Activated B cell treated with CpG ODN at 0.5 μM for 24 hours (primary cell): ENCODE measurements around the gene MUC4. TPM values are rescaled to one million over a fixed set of nuclear protein-coding genes. Genes with fewer than 3 reads are reported as not detected.

Source experiments
- ATAC-seq: fragments of 200-7000 bp; cut with Tn5 transposase; one replicate; pipeline ENCODE4 v1.10.0; 2021; ENCODE audit warnings: low read depth, mild to moderate bottlenecking, moderate library complexity
- CTCF ChIA-PET: fragments of 350-600 bp; sonication (Branson Sonifier 250); formaldehyde crosslinking; loops from one replicate; lab custom pipeline; 2021; ENCODE audit warnings: antibody characterized with exemption; lab: Charles Lee
- POLR2A ChIA-PET: fragments of 350-600 bp; sonication (Branson Sonifier 250); formaldehyde crosslinking; loops from one replicate; lab custom pipeline; 2021; ENCODE audit warnings: antibody characterized with exemption; lab: Charles Lee
- DNase-seq: peaks from one replicate; pipeline ENCODE4 v3.0.0; 2022
- H3K27ac Mint-ChIP-seq: one replicate; pipeline ENCODE4 v1.8.0; 2020; ENCODE audit warnings: mixed read lengths
- H3K27me3 Mint-ChIP-seq: one replicate; pipeline ENCODE4 v1.8.0; 2021; ENCODE audit warnings: mixed read lengths
- H3K36me3 Mint-ChIP-seq: one replicate; pipeline ENCODE4 v1.8.0; 2021; ENCODE audit warnings: low read depth, mixed read lengths
- H3K4me1 Mint-ChIP-seq: one replicate; pipeline ENCODE4 v1.8.0; 2021; ENCODE audit warnings: mixed read lengths
- H3K4me3 Mint-ChIP-seq: one replicate; pipeline ENCODE4 v1.8.0; 2020; ENCODE audit warnings: mild to moderate bottlenecking, mixed read lengths
- H3K9me3 Mint-ChIP-seq: one replicate; pipeline ENCODE4 v1.8.0; 2020; ENCODE audit warnings: mixed read lengths
- CTCF ChIP-seq: fragments of 200-600 bp; IDR thresholded peaks from one replicate; pipeline ENCODE4 v1.8.0; 2022; ENCODE audit warnings: antibody characterized with exemption, mild to moderate bottlenecking
- intact Hi-C: fragments of 100-400 bp; cut with micrococcal nuclease; formaldehyde crosslinking; loops from one replicate; pipeline ENCODE4 v1.15.1; 2024
- total RNA-seq: library from RNA; stranded (reverse); gene quantifications from 2 replicates; pipeline ENCODE4 v1.2.3, GENCODE V29; 2022

Gene MUC4
- total RNA-seq: 0.09 TPM in 1 of 2 replicates, not detected in the other

GRCh38 chr3:195811756-195812155, at the start of gene MUC4:
TSS of gene MUC4 (minus strand) at chr3:195811929. CDS start at chr3:195811817, 112 bp downstream.
- intact Hi-C loops: no loop called here
- Mint-ChIP-seq H3K4me3 (no peak within 1 kb of the TSS), H3K27me3 (peaks cover 31% of the 10 kb centered on the region), H3K9me3 (no peaks in the 10 kb centered on the region), H3K4me1 (peaks cover 6% of the 10 kb centered on the region), H3K36me3 (no peaks in the 10 kb centered on the region), H3K27ac (no peak within 1 kb of the TSS)
- ChIA-PET CTCF (no interaction called here), POLR2A (interaction anchor here (0.7 kb wide), 1 partner anchor 274 kb away, joined by 5 read pairs; no protein-coding TSS in a partner anchor)
- DNase-seq (no peak), ATAC-seq (no peak)
- no peak for TF ChIP-seq CTCF

GRCh38 chr3:195860456-195860855, 48.7 kb upstream of the MUC4 start:
- peaks cover 11% of the 10 kb centered on the region for H3K4me1 Mint-ChIP-seq
- DNase-seq: no peak
- ATAC-seq: no peak
- H3K27me3 Mint-ChIP-seq: peaks cover 1% of the 10 kb centered on the region
- POLR2A ChIA-PET: interaction anchor here (0.8 to 2.1 kb wide), 3 partner anchors 35 to 1443 kb away, joined by 4 to 26 read pairs (median 6); no protein-coding TSS in a partner anchor
- intact Hi-C loops: no loop called here
- TF ChIP-seq CTCF: no peak
- no peak overlapping the region for H3K4me3 Mint-ChIP-seq
- no peak overlapping the region for H3K27ac Mint-ChIP-seq
- CTCF ChIA-PET: interaction anchor here (1.2 to 5.3 kb wide), 3 partner anchors 34 to 310 kb away, joined by 3 to 67 read pairs (median 62); no protein-coding TSS in a partner anchor
- H3K9me3 Mint-ChIP-seq: no peaks in the 10 kb centered on the region
- H3K36me3 Mint-ChIP-seq: peaks cover 6% of the 10 kb centered on the region

GRCh38 chr3:195859846-195860411, 48.2 kb upstream of the MUC4 start:
- H3K36me3 Mint-ChIP-seq: peaks cover 4% of the 10 kb centered on the region
- TF ChIP-seq CTCF: no peak
- H3K27ac Mint-ChIP-seq: no peak overlapping the region
- POLR2A ChIA-PET: interaction anchor here (0.8 to 1.2 kb wide), 5 partner anchors 9 to 55 kb away, joined by 4 to 7 read pairs (median 6); partner anchors contain the start of gene TNK2
- peaks cover 11% of the 10 kb centered on the region for H3K4me1 Mint-ChIP-seq
- intact Hi-C loops: loop anchor here (1.0 to 10.0 kb wide), 4 partner anchors 34 to 235 kb away; no protein-coding TSS in a partner anchor
- DNase-seq (no peak), ATAC-seq (no peak)
- no peaks in the 10 kb centered on the region for H3K9me3 Mint-ChIP-seq
- CTCF ChIA-PET: interaction anchor here (0.8 to 5.8 kb wide), 11 partner anchors 9 to 72 kb away, joined by 3 to 70 read pairs (median 7); partner anchors contain the start of gene TNK2
- H3K4me3 Mint-ChIP-seq: no peak overlapping the region
- H3K27me3 Mint-ChIP-seq: peaks cover 3% of the 10 kb centered on the region

GRCh38 chr3:195859061-195859845, 47.5 kb upstream of the MUC4 start:
- DNase-seq (peak; percentile 72), ATAC-seq (peak; percentile 72)
- H3K4me1 Mint-ChIP-seq: peaks cover 7% of the 10 kb centered on the region
- H3K36me3 Mint-ChIP-seq: peaks cover 2% of the 10 kb centered on the region
- H3K9me3 Mint-ChIP-seq: no peaks in the 10 kb centered on the region
- peaks cover 3% of the 10 kb centered on the region for H3K27me3 Mint-ChIP-seq
- peak; percentile 55 for TF ChIP-seq CTCF
- peak overlapping the region; percentile 29 for H3K4me3 Mint-ChIP-seq
- CTCF ChIA-PET: interaction anchor here (0.8 to 5.8 kb wide), 10 partner anchors 9 to 73 kb away, joined by 3 to 70 read pairs (median 7); partner anchors contain the start of gene TNK2
- POLR2A ChIA-PET: interaction anchor here (0.8 to 1.2 kb wide), 5 partner anchors 9 to 56 kb away, joined by 4 to 7 read pairs (median 6); partner anchors contain the start of gene TNK2
- no peak overlapping the region for H3K27ac Mint-ChIP-seq
- intact Hi-C loops: loop anchor here (1.0 to 10.0 kb wide), 4 partner anchors 35 to 234 kb away; no protein-coding TSS in a partner anchor
